ENCODE data around the gene CALR. TPM values are rescaled to one million over a fixed set of nuclear protein-coding genes. Genes with fewer than 3 reads are reported as not detected.

CALR gene
- total and polyA plus RNA-seq, 4 donors: 415 to 1,551 (median 801) TPM

- Histone ChIP-seq H3K36me3 (ENCODE audit: control insufficient read depth in 4 of 4, insufficient read depth in 4 of 4, low read length in 4 of 4) (peaks cover 13 to 29% (median 22%) of the 10 kb centered on the region in 4 donors), H3K9ac (ENCODE audit: insufficient read depth in 1 of 2, low read length in 2 of 2) (no peak overlapping the region), H3K9me3 (ENCODE audit: control insufficient read depth in 4 of 4, insufficient read depth in 3 of 4, low read length in 3 of 4) (no peaks in the 10 kb centered on the region), H3K27ac (ENCODE audit: low read depth in 1 of 2, low read length in 1 of 2) (no peak overlapping the region), H3K27me3 (ENCODE audit: control insufficient read depth in 3 of 3, insufficient read depth in 3 of 3, low read length in 2 of 3) (no peaks in the 10 kb centered on the region), H3K4me1 (ENCODE audit: control insufficient read depth in 5 of 5, insufficient read depth in 5 of 5, low read length in 5 of 5) (peaks cover 0 to 1% (median 0%) of the 10 kb centered on the region in 5 donors), H3K4me3 (no peak overlapping the region)
- TF ChIP-seq, protein P1, sequence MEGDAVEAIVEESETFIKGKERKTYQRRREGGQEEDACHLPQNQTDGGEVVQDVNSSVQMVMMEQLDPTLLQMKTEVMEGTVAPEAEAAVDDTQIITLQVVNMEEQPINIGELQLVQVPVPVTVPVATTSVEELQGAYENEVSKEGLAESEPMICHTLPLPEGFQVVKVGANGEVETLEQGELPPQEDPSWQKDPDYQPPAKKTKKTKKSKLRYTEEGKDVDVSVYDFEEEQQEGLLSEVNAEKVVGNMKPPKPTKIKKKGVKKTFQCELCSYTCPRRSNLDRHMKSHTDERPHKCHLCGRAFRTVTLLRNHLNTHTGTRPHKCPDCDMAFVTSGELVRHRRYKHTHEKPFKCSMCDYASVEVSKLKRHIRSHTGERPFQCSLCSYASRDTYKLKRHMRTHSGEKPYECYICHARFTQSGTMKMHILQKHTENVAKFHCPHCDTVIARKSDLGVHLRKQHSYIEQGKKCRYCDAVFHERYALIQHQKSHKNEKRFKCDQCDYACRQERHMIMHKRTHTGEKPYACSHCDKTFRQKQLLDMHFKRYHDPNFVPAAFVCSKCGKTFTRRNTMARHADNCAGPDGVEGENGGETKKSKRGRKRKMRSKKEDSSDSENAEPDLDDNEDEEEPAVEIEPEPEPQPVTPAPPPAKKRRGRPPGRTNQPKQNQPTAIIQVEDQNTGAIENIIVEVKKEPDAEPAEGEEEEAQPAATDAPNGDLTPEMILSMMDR (IDR thresholded peaks at IDR 0.05; ENCODE audit: control extremely low read depth, extremely low read depth): no peak
- no peak for ATAC-seq (ENCODE audit: insufficient read depth, low FRiP score)
- DNase-seq: peak in 2 of 3 donors; percentile 53 to 55
- 44 to 67% methylated on average over 3 of the region's 3 CpGs for WGBS, 2 donors
Observed at GRCh38 chr19:12921047-12921446, 17.4 kb upstream of the CALR start.

DNA sequence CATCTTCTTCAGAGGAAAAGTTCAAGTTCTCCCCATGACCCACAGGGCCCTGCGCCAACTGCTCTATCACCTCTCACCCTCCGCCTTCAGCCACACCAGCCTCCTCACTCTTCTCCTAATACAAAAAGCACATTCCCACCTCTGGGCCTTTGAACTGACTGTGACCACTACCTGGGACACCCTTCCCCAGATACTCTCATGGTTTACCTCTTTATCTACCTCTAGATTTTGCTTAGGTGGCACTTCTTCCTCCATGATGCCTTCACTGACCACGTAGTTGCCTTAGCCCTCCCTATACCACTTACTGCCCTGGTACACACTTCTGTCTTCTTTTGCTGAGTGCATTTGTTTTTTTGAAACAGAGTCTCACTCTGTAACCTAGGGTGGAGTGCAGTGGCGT, 15.4 kb upstream of the CALR start:
- Histone ChIP-seq H3K27ac (ENCODE audit: low read depth in 1 of 2, low read length in 1 of 2) (no peak overlapping the region), H3K4me3 (no peak overlapping the region), H3K9me3 (ENCODE audit: control insufficient read depth in 4 of 4, insufficient read depth in 3 of 4, low read length in 3 of 4) (no peaks in the 10 kb centered on the region), H3K4me1 (ENCODE audit: control insufficient read depth in 5 of 5, insufficient read depth in 5 of 5, low read length in 5 of 5) (peaks cover 0 to 1% (median 0%) of the 10 kb centered on the region in 5 donors), H3K27me3 (ENCODE audit: control insufficient read depth in 3 of 3, insufficient read depth in 3 of 3, low read length in 2 of 3) (no peaks in the 10 kb centered on the region), H3K36me3 (ENCODE audit: control insufficient read depth in 4 of 4, insufficient read depth in 4 of 4, low read length in 4 of 4) (peaks cover 13 to 36% (median 31%) of the 10 kb centered on the region in 4 donors), H3K9ac (ENCODE audit: insufficient read depth in 1 of 2, low read length in 2 of 2) (no peak overlapping the region)
- TF ChIP-seq, protein P1 (IDR thresholded peaks at IDR 0.05; ENCODE audit: control extremely low read depth, extremely low read depth): no peak
- ATAC-seq (ENCODE audit: insufficient read depth, low FRiP score) (no peak), DNase-seq (no peak)
- 97% methylated on average over 4 of the region's 4 CpGs for WGBS, 2 donors

DNA sequence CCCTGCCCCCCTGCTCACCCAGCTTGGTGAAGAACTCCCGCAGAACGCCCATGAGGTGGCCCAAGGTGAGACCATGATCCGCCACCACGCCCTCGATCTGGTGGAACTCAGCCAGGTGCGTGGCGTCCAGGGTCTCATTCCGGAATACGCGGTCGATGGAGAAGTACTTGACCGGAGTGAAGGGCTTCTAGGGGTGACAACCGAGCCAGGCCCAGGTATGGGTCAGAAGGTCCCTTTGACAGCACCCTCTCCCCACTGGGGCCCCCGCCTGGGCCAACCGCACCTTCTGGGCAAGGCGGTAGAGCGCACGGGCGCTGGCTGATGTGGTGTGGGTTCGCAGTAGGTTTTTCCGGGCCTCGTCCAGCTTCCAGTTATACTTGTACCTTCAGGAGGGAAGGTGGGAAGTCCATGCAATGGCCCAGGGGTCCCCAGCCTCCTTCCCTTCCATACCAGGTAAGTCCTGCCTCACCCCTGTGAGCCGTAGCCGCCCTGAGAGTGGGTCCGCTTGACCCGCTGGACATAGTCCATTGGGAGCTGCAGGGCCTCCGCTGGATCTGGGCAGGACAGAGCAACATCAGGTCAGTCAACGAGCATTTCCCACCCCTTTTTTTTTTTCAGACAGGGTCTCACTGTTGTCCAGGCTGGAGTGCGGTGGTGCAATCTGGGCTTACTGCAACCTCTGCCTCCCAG, 13.6 kb upstream of the CALR start:
- Histone ChIP-seq H3K9ac (ENCODE audit: insufficient read depth in 1 of 2, low read length in 2 of 2) (no peak overlapping the region), H3K36me3 (ENCODE audit: control insufficient read depth in 4 of 4, insufficient read depth in 4 of 4, low read length in 4 of 4) (peaks cover 13 to 47% (median 43%) of the 10 kb centered on the region in 4 donors), H3K4me1 (ENCODE audit: control insufficient read depth in 5 of 5, insufficient read depth in 5 of 5, low read length in 5 of 5) (no peaks in the 10 kb centered on the region), H3K27me3 (ENCODE audit: control insufficient read depth in 3 of 3, insufficient read depth in 3 of 3, low read length in 2 of 3) (no peaks in the 10 kb centered on the region), H3K9me3 (ENCODE audit: control insufficient read depth in 4 of 4, insufficient read depth in 3 of 4, low read length in 3 of 4) (no peaks in the 10 kb centered on the region), H3K27ac (ENCODE audit: low read depth in 1 of 2, low read length in 1 of 2) (no peak overlapping the region), H3K4me3 (no peak overlapping the region)
- TF ChIP-seq, protein P1 (IDR thresholded peaks at IDR 0.05; ENCODE audit: control extremely low read depth, extremely low read depth): no peak
- 96% methylated on average over 29 of the region's 29 CpGs for WGBS, 2 donors
- DNase-seq (no peak), ATAC-seq (ENCODE audit: insufficient read depth, low FRiP score) (no peak)

All from lung (tissue), 12 donors.